GM19099 (cell line): Measurements from ENCODE around the gene MAPK4.

Experiments used
- POLR2A ChIP-seq: IDR thresholded peaks from 3 replicates; pipeline ENCODE4 v1.6.1; 2011; ENCODE audit warnings: low read depth; ENCODE audit not compliant: insufficient read length; ENCODE audit errors: extremely low read depth

The MAPK4 gene

DNA sequence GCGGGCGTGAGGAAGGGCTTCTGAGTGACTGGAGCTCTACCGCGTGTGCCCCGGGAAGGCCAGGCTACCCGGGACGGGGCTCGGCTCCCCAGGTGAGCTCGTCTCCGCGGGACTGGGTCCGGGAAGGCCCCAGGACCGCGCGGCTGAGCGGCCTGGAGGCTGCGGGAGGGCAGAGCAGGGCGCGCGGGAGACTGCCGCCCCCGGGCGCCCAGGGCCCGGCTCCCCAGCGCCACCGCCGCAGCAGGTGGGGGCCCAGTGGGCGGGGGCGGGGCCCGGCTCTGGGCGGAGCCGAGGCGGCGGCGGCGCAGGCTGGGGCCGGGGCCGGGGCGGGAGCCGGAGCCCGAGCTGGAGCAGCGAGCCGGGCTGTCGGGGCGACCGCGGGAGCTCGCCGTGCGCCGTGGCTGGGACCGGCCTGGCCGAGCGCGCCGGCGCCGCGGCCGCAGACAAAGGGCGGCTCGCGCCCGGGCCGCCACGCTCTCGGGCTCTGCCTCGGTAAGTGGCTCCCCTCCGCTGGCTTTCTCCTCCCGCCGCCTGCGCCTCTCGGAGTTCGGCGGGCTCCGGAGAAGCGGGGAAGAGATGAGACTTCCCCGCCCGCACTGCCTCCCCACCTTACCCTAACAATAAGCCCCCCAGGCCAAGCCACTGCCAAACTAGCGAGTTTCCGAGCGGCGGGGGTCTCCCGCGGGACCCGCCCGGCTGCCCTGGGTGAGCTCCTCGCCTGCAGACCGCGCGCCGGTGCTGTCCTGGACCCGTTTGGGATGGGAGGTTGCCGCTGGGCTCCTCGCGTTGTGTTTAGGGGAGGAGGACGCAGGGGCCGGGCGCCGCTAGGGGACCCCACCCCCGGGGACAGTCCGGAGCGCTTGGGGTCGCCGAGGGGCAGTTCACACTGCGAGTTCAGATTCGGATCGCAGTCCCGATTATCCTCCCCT lies at the start of gene MAPK4:
Gene MAPK4 (plus strand): TSS at position 336 of the 929 bp plus-strand sequence. CDS start 103,872 bp downstream, outside the sequence.
- no peak for TF ChIP-seq POLR2A

DNA sequence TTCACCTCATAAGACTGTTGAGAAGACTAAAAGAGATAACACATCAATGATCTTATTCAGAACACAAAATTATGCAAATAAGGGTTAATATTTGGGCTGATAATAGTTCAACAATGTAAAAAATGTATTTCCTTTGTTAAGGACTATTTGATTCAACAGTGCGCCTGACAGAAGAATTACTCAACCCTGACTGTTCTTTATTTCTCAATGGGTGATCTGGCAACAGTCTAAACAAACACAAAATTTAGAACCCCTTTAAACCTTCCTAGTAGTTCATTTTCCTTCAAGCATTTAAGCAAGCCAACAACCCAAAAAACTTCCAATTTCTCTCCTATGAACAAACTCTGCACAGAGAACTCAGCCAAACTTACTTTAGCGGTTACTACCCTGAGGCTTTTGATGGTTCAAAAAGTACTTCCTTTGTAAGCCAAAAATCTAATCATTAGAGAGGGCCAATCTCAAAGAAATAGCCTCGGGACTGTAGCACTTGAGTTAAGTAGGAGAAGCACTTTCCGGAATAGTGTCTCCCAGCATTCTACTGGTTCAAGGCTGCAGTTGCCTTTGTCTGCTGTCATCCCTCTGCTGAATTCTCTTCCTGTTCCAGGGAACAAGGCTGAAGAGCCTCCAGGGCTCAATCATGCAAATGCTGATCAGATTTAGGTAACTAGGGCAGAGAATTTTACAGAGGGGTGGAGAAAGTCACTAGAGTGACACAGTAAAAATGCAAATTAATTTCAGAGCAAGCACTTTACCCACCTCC lies 40.9 kb upstream of the MAPK4 start:
- no peak for TF ChIP-seq POLR2A

DNA sequence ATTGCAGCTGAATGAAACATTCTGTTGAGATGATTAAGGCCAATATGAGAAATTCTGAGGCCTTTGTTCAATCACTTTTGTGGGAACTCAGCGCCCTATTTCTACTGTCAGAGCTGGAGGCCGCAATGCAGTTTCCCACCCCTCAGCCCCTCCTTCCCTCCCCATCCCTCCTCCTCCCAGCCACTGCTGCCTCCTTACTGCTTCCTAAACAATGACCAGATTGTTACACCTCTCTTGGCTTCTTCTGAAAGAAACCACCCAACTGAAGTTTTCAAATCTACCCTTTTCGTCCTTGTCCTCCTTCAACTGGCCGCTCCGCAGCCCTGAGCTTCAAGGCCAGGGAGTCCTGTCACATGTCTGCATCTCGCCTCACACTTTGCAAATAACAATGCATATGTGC lies 36.7 kb upstream of the MAPK4 start:
- no peak for TF ChIP-seq POLR2A

DNA sequence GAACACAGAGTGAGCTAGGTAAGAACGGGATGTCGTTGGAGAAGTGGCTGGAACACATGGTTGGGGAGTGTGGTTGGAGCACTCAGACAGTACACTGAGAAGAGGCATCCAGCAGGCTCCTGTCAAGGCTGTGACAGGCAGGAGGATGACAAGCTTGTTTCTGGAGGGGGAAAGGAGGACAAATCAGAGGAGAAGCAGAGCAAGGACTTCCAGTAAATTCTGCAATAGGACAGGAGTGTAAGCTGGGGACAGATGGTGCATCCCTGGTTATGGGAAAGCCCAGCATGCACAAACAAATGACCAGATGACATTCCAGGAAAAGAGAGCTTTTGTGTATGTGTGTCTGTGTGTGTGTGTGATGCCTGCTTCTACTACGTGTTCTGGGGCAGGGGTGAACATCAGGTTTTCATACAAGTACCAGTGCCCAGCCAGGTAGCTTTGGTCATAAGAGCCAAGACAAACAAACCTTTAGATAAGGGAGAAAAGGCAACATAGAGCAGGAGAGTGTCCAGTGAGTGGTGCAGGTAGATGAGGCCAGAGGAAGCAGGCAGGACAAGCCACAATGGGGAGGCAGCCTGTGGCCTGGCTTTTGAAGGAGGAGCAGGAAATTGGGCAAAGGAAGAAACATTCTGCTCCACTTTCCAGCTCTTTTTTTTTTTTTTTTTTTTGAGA lies 32.1 kb upstream of the MAPK4 start:
- TF ChIP-seq POLR2A, result no peak

DNA sequence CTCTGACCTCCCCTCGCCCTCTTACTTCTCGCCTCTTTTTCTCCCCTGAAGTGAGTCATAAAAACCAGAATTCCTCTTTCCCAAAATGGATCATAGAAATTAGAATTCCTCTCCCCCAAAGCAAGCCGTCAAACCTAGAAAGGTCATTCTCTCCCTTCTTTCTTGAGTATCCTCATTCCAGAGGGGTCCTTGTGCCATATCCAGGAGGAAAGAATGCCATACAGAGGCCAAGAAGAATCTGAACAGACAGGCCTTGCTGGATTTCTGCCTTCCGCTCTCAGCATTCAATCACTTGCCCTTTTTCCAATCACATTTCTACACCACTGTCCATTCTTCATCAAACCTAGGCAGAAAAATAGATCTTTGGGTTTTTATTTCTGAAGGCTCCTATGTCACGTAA lies 31.1 kb upstream of the MAPK4 start:
- TF ChIP-seq POLR2A, result no peak

DNA sequence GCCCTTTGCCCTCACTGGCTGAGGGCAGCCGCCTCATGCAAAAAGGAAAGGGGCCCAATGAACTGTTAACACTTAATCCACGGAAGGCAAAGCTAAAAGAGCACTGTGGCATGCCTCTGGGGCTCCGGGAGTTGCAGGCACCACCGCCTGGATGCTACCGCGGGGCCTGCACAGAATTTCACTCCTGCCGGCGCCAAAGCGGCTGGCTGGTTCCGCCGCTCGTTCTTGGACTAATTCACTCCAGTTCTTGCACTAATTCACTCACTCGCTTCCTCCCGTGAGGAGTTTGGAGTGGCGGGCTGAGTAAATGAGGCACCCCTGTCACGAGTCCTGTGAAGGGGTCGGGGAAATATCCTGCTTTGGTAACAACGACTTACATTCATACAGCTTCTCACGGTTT lies 14.0 kb upstream of the MAPK4 start:
- no peak for TF ChIP-seq POLR2A

DNA sequence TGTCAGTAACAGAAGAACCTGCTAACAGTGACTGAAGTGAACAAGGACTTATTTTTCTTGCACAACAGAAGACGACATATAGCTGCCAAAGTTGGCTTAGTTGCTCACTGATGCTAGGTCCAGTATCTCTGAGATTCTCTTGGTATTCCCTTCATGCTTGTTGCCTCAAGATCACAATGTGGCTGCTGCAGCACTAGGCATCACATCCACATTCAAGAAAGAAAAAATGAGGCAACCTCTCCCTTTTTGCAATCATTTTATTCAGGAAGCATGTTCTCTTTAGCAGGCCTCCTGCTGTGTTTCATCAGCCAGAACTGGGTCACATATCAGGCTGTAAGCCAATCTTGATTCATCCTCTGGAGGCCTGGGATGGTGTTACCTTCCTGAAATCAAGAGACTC lies 11.7 kb upstream of the MAPK4 start:
- TF ChIP-seq POLR2A, result no peak

DNA sequence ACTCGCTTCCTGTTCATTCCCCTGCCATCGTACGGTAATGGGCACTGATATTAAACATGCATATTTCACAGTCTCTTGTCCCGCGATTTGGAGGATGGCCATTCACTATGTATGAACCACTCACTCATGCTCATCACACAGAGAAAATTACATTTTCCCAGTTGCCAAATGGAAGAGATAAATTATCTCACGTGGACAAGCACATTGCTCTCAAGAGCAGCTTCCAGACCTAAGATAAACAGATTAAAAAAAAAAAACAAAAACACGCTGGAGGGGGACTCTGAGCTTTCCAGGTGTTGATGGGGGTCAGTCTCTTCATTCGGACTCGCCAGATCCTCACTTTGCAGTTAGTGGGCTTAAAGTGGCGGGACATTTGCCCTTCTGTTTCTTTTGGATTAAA lies 1.7 kb upstream of the MAPK4 start:
- TF ChIP-seq POLR2A, result no peak

DNA sequence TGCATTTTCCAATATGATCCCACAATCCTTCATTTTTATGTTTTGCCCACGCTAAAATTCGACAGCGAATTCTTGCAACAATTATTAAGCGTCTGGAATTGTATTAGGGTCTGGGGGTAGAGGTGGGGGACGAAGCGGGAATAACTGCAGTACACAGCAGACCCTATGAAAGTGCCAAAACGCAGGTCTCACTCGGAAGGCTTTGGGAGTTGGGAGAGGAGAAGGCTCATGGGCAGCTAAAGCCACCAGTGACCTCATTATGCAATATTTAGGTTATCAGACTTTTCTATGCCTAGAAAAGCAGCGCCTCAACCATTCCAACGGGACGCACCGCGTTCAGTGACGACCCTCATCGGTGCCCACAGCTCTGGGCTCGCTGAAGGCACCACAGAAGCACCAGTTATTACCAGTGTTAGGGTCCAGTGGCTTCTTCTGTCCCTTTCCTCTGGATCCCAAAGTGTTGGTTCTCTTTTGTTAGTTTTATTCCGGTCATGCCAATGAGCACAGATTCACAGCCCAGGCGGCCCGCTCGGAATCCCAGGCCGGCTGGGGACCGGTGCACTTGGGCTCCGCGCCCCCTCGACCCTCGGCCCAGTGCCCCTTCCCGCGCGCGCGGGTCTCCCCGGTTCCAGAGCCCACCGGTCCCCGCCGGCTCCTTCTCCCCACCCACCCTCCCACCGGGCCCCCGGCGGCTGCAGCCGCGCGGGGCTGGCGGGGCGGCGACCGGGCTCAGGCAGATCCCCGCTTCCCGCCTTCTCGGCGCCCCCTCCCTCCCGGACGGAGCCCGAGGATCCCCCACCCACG lies 737 bp upstream of the MAPK4 start:
- no peak for TF ChIP-seq POLR2A

DNA sequence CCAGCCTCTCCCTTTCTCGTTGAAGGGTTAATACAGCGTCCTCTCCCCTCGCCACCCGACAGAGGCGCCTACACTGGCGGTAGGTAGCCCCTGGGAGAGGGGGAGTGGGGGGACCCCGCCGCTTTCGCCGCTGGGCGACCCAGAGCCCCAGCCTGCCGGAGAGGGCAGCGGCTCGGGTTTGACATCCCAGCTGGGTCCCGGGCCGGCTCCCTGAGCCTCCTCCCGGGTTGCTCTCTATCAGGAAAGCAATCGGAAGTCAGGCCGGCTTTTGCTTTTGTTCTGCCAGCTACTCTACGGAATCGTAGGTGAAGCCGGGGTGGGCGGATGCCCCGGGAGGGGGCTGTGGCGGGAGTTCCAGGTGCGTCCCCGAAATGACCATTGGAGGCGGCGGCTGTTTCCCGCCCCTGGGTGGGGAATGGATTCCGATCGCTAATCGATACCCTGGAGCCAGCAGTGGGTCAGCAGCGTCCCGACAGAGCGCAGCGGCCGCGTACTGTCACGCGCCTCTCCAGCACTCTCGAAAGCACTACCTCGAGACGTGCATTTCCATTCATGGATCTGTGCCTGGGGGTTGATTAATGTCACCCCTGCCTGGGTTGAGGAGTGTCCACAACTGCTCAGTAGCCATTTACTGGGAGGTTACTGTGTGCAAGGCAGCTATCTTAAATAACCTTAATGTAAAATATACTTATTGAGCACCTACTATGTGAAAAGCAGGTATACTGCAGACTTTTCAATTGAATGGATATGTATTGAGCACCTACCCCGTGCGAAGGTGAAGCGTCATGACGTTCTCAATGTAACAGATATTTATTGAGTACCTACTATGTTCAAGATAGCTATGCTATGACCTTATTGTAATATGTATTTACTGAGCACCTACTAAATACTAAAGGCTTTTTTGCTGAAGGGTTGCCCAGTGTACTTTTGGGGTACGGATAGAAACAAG lies 1.1 kb downstream of the MAPK4 start:
- no peak for TF ChIP-seq POLR2A

DNA sequence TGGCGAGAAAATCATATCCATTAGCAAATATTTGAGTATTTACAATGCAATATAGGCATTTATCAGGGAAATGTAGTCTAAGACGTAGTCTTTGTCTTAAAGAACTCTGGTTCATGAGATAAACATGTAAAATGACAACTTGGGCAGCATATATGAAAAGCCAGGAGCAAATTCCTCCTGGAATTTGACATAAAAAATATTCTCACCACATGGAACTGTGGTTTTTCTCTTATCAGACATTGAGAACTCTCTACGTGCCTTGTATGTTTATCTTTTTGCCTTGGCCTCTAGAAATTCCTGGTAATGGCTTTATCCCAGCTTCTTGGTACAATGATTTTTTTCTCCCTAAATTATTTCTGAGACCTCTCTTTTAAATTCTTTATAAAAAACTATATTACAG lies 2.8 kb downstream of the MAPK4 start:
- no peak for TF ChIP-seq POLR2A

DNA sequence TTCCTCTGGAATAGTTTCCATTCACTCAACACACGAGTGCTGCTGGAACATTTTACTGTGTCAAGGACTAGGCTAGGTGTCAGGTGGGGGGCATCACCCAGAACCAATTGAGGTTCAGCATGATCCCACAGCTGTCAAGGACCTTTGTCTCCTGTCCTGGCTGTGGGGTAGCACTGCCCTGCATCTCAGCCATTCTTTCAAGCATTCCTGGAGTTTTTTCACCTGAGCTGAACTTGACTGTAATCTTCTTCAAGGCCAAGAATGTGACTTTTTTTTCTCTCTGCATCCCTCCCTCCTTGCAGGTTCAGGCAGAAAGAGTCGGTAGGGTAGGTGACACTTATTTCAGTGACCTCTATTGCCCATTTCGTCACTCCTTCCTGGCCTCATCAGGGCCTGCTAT lies 3.5 kb downstream of the MAPK4 start:
- TF ChIP-seq POLR2A, result no peak

DNA sequence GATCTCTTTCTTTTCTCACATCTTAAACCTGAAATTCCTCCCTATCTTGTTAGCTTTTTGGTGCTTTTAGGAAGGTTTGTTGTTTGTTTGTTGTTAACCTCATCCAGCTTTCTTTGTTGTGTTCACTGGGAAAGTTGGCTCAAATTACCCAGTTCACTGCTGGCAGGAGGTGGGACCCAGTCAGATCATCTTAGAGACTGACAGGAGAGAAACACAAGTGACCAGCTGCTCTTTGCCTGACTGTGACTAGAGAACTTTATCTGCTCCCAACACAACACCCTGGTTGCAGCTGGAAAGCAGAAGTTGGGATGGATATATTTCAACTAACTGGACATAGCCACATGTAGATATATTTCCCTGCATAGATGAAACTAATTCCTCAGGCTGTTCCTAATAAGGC lies 10.0 kb downstream of the MAPK4 start:
- TF ChIP-seq POLR2A, result no peak

DNA sequence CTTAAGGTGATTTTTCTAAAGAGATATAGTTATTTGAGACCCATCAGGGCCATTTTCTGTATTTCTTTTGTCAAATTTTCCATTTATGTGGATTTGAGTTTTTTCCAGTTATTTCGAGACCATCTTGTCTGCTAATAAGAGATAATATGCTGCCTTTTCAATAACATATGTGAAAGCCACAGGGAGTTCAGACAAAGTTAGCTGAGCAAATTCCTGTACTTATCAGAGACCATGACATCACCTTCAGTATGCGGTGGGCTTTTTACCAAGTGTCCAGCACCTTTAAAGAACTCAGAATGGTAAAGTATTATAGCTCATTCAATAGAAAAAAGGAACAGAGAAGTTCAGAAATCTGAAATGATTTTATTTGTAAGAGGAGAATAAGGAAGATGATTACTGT lies 11.7 kb downstream of the MAPK4 start:
- TF ChIP-seq POLR2A, result no peak
